Natural killer cell treated with Interleukin-12 subunit alpha and Interleukin-12 subunit beta and Interleukin-15 and Interleukin-18, amount 100 ng/mL, for 72 hours (primary cell): ENCODE data around the gene USP51. TPM values are rescaled to one million over a fixed set of nuclear protein-coding genes. Genes with fewer than 3 reads are reported as not detected.
"Not testable (repeated sequence)": the region's sequence is repeated elsewhere in the genome, so short reads cannot be mapped to it uniquely, and the experiment has no call there.

Source experiments
- ATAC-seq, 2 donors: fragments of 150-1000 bp; cut with Tn5 transposase in 1 of 2; sonication (Bioruptor Pico), chemical (Tn5 transposase) in 1 of 2; 2 replicates each; pipeline ENCODE4 v1.10.0; 2021
- DNase-seq: peaks from one replicate; pipeline ENCODE4 v3.0.0; 2022; ENCODE audit warnings: low spot score
- H3K27ac Mint-ChIP-seq, 2 donors: 1 replicate in 1 of 2; 2 replicates in 1 of 2; pipeline ENCODE4 v1.8.0; 2022; ENCODE audit warnings: mixed read lengths in 2 of 2, mild to moderate bottlenecking in 1 of 2, moderate library complexity in 1 of 2
- H3K27me3 Mint-ChIP-seq, 2 donors: 1 replicate in 1 of 2; 2 replicates in 1 of 2; pipeline ENCODE4 v1.8.0; 2022; ENCODE audit warnings: mixed read lengths in 2 of 2
- H3K36me3 Mint-ChIP-seq: one replicate; pipeline ENCODE4 v1.8.0; 2022; ENCODE audit warnings: mixed read lengths
- H3K4me1 Mint-ChIP-seq, 2 donors: 1 replicate in 1 of 2; 2 replicates in 1 of 2; pipeline ENCODE4 v1.8.0; 2022; ENCODE audit warnings: low read depth in 2 of 2, mixed read lengths in 2 of 2, mild to moderate bottlenecking in 1 of 2
- H3K4me3 Mint-ChIP-seq: one replicate; pipeline ENCODE4 v1.8.0; 2022; ENCODE audit warnings: mixed read lengths
- H3K9me3 Mint-ChIP-seq: 2 replicates; pipeline ENCODE4 v1.8.0; 2022; ENCODE audit warnings: mixed read lengths
- total RNA-seq, 2 donors: library from RNA; stranded (reverse); gene quantifications; one replicate each; pipeline ENCODE4 v1.2.3, GENCODE V29; 2022

USP51 gene
- total RNA-seq, 2 donors from 2014 or later: 0.26 to 0.45 TPM

DNA sequence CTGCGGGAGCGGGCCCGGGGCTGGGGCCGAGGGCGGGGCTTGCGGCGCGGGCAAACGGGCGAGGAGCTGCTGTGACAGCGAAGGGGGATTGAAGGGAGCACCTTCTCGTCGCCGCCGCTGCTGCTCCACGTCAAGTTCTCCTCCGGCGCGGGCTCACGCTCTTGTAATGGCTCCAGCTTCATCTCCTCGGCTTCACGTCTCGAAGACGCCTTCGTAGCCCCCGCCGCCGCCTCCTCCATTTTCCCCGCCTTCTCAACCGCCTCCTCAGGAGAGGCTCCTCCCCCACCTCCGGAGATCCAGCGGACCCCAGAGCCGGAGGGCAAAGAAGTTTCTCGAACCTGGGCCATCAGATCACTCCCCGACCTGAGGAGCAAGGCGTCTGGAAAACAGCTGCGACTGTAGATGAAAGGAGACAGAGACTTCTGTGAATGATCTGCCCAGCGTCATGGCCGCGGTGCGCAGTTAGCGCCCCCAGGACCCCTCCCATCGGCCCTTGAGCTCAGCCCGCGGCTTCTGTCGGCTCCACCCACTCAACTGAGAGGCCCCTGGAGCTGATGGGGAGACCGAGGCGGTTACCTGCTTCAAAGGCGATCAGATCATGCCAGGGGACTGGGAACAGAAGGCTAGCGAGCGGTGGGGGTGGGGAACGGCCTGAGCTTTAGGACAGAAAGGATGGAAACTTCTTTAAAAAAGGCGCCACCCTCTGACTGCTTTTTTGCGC, 895 bp downstream of the USP51 start:
- Mint-ChIP-seq H3K27me3 (peaks cover 0 to 9% of the 10 kb centered on the region in 2 donors), H3K27ac (peak overlapping the region; percentile 76 to 82), H3K9me3 (no peaks in the 10 kb centered on the region), H3K4me1 (peaks cover 0 to 10% of the 10 kb centered on the region in 2 donors), H3K36me3 (no peaks in the 10 kb centered on the region), H3K4me3 (peak overlapping the region; percentile 94)
- DNase-seq: peak; percentile 68
- ATAC-seq: peak; percentile 84 to 85

DNA sequence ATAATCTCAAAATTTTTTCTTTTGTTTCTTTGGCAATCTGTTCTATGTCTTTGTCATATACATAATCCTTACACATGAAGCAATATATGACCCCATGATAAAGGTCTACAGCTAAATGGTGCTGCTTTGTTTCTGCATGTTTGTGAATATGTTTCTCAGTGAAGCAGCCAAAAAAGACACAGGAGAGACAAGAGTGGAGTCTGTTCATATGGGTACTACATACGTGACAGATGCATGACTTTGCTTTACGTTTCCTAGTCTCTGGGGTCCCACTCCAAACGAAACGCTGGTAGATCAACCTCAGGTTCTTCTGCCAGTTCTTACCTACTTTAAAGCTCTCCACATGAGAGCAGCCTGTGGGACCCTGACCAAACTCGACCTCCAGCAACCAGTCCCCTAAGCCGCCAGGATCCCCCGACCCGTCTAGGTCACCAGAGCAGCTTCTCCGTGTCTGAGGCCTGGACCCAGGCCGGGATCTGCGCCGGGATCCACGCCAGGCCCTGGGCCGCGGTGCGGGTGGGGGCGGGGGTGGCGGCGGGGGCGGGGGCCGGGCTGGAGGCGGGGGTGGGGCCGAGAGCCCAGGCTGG, 1.5 kb downstream of the USP51 start:
- H3K4me1 Mint-ChIP-seq: peaks cover 0 to 10% of the 10 kb centered on the region in 2 donors

DNA sequence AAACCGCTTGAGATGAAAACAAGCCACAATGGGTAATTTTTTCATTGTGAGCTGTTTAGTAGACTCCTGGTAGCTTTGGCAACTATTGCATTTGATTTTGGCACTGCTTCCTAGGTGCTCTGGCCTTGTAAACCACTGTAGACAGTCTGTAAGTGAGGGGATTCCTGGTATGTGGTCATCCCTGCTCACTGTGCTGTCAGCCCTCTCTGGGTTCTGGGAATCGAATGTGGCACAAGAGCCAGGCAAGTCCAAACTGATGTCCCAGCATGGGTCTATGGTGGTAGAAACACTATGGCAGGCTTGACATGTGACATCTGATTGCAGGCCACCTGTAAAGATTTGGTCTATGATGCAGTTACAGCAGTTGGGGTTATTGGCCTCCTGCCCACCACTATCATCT, 2.5 kb downstream of the USP51 start:
- no peaks in the 10 kb centered on the region for H3K36me3 Mint-ChIP-seq
- H3K27ac Mint-ChIP-seq: no peak overlapping the region
- no peak for DNase-seq
- peak overlapping the region; percentile 94 for H3K4me3 Mint-ChIP-seq
- ATAC-seq: no peak
- H3K9me3 Mint-ChIP-seq: no peaks in the 10 kb centered on the region
- H3K4me1 Mint-ChIP-seq: peaks cover 0 to 10% of the 10 kb centered on the region in 2 donors
- peaks cover 0 to 9% of the 10 kb centered on the region in 2 donors for H3K27me3 Mint-ChIP-seq

More for the DNA sequence above, 1.5 kb downstream of the USP51 start:
- ATAC-seq (peak in 1 of 2 donors; percentile 81), DNase-seq (no peak)
- Mint-ChIP-seq H3K27me3 (peaks cover 0 to 9% of the 10 kb centered on the region in 2 donors), H3K4me3 (peak overlapping the region; percentile 94), H3K9me3 (no peaks in the 10 kb centered on the region), H3K36me3 (no peaks in the 10 kb centered on the region), H3K27ac (peak overlapping the region; percentile 76 to 82)

DNA sequence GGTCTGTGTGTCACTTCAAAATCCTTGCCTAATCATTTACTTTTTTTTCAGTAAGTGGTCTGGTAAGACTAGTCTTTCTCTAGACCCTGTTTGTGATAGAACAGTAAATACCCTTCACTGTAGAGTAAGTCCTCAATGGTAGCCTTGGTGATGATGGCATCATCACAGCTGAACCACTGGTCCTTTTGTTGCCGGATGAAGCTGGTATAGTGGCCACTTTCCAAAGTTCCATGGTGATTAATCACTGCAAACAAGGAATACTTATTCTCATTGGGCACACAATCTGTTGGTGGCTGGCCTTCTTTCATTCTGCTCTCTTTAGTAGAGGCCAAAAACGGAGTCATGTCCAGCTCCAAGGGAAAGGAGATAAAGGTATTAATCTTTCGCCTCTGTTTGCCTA, 2.9 kb downstream of the USP51 start:
- no peaks in the 10 kb centered on the region for H3K36me3 Mint-ChIP-seq
- peaks cover 0 to 10% of the 10 kb centered on the region in 2 donors for H3K4me1 Mint-ChIP-seq
- H3K27ac Mint-ChIP-seq: no peak overlapping the region
- ATAC-seq: no peak
- no peak for DNase-seq
- H3K4me3 Mint-ChIP-seq: no peak overlapping the region
- H3K9me3 Mint-ChIP-seq: no peaks in the 10 kb centered on the region
- H3K27me3 Mint-ChIP-seq: peaks cover 0 to 12% of the 10 kb centered on the region in 2 donors

DNA sequence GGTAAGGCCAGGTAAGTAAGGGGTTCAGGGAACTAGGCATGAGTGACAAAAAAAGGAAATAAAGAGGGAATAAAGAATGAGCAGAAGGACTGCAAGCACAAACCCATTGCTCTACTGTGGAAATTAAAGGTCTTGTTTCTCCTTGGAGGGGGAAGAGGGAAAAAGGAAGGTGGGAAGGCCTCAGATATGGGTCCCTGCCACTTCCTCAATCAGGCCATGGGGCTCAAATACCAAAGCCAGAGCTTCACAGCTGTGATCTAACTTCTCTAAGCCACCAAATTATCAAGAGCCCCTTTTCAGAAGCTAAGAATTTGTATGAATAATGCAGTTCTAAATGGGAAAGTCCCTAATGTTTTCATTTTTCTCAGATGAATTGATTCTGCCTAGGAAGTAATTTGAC, 4.7 kb downstream of the USP51 start:
- no peaks in the 10 kb centered on the region for H3K36me3 Mint-ChIP-seq
- H3K4me1 Mint-ChIP-seq: peaks cover 0 to 10% of the 10 kb centered on the region in 2 donors
- no peak overlapping the region for H3K27ac Mint-ChIP-seq
- ATAC-seq (no peak), DNase-seq (no peak)
- no peaks in the 10 kb centered on the region for H3K9me3 Mint-ChIP-seq
- no peak overlapping the region for H3K4me3 Mint-ChIP-seq
- peaks cover 0 to 12% of the 10 kb centered on the region in 2 donors for H3K27me3 Mint-ChIP-seq

DNA sequence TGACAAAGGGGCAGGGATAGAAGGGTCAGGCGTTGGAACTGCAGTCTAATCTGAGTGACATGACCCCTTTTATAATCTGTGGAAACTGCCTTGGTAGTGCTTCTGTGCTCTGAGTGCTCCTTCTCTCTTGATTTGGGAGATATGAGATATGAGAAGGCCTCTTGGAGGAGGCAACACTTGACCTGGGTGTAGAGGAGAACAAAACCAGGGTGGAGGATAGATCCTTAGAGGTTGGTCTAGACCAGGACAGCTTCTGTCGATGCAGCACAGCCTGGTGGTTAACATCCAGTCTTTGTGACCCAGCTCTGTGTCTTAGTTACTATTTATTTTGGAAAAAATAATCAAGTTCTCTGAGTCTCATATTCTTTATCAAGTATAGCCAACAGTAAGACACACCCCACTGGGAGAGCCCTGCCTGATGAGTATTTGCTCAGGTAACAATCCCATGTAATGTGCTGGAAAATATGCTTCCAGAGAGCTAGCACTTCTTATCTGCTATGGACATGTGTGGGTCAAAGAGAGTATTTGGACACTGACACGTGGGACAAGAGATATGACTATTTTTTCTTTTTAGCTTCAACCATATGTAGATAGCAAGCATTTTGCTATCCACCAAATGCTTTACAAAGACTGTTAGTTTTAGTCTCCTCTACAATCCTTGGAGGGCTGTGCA, 9.1 kb downstream of the USP51 start:
- H3K4me1 Mint-ChIP-seq: no peaks in the 10 kb centered on the region
- H3K4me3 Mint-ChIP-seq: no peak overlapping the region
- H3K36me3 Mint-ChIP-seq: no peaks in the 10 kb centered on the region
- DNase-seq (no peak), ATAC-seq (peak in 1 of 2 donors; percentile 37)
- peaks cover 0 to 8% of the 10 kb centered on the region in 2 donors for H3K27me3 Mint-ChIP-seq
- H3K9me3 Mint-ChIP-seq: no peaks in the 10 kb centered on the region
- H3K27ac Mint-ChIP-seq: no peak overlapping the region

DNA sequence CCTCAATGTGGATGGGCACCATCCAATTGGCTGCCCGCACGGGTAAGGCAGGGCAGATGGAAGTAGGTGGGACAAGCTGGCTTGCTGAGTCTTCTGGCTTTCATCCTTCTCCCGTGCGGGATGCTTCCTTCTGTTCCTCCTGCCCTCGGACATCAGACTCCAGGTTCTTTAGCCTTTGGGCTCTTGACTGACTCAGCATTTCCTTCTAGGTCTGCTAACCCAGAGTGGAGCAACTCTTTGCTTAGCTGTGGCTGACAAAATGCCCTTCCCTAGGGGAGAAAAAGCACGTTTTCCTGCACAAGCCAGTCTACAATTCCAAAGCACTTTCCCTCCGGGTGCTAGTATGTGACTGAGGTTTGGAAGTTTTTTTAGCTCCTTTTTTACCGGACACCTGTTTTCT, 9.7 kb downstream of the USP51 start:
- ATAC-seq, H3K4me1 Mint-ChIP-seq, H3K9me3 Mint-ChIP-seq, H3K27ac Mint-ChIP-seq, DNase-seq, H3K27me3 Mint-ChIP-seq, H3K36me3 Mint-ChIP-seq, H3K4me3 Mint-ChIP-seq: not testable (repeated sequence)

DNA sequence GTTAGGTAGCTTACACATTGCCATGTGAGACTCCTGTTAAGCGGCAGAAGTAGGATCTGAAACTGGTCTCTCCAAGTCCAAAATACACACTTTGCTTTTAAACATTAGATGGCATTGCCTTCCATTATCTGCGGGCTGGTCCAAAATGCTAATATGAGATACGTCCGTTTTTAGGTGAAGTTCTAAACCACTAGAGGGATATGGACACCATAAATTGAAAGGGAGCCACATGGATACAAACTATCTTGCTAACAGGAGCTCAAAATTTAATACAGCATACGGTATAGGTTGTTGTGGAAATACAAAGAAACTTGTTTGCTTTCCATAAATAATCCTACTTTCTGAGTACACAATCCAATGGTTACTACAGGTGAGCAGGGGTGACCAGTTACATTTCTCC, 23.9 kb downstream of the USP51 start:
- H3K4me3 Mint-ChIP-seq, H3K9me3 Mint-ChIP-seq, ATAC-seq, H3K27ac Mint-ChIP-seq, DNase-seq, H3K4me1 Mint-ChIP-seq, H3K36me3 Mint-ChIP-seq, H3K27me3 Mint-ChIP-seq: not testable (repeated sequence)

DNA sequence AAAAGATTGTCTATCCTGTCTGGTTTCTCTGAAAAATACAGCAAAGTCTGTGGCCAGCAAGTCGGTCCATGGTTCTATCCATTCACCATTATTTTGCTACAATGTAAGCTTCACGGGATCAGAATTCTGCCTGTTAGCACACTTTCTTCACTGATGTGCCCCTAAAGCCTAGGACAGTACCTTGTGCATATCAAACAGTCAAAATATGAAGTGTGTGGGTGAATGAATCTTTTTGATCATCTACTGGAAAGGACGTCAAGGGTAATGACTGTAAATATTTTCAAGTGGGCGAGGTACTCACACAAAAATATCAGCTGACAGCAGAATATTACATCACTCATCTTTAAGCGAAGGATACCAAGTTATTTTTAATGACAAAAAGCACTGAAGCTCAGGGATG, 24.5 kb downstream of the USP51 start:
- H3K4me3 Mint-ChIP-seq, H3K36me3 Mint-ChIP-seq, DNase-seq, ATAC-seq, H3K27ac Mint-ChIP-seq, H3K27me3 Mint-ChIP-seq, H3K4me1 Mint-ChIP-seq, H3K9me3 Mint-ChIP-seq: not testable (repeated sequence)

DNA sequence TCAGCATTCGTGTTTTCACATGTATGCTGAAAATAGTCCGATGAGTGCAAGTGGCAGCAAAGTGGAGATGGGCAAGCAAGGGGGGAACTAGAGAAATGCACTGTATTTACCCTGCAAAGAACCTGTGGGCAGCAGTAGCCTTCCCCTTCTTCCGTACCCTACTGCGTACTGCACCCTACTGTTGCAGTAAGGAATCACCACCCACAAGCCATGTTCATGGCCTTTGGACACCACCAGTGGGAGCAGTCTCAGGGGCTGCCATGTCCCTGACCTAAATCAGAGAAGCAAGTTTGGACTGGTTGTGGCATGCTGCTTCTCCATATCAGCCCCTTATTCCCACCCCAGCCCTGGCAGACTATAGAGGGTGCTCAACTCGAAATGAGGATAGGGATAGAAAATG, 25.6 kb downstream of the USP51 start:
- DNase-seq, H3K36me3 Mint-ChIP-seq, H3K4me1 Mint-ChIP-seq, H3K27me3 Mint-ChIP-seq, H3K4me3 Mint-ChIP-seq, H3K9me3 Mint-ChIP-seq, ATAC-seq, H3K27ac Mint-ChIP-seq: not testable (repeated sequence)

DNA sequence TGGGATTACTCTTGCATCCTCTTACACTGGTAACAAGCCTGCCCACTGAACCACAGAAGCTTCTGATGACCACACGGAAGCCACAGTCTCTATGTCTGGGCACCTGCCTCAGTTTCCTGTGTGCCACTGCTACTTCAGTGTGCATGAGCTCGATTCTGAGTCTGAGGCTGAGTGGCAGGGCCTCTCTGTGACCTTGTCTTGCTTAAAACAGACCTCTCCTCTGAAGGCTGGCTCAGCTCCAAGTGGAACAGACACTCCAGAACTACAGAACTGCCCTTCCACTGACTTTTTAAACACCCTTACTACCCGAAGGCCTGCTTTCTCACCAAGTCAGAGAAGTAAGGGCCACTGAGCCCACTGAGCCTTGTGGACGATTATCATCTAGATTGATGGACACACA, 29.7 kb downstream of the USP51 start:
- not testable (repeated sequence) for H3K4me3 Mint-ChIP-seq, DNase-seq, H3K27me3 Mint-ChIP-seq, H3K36me3 Mint-ChIP-seq, H3K9me3 Mint-ChIP-seq, H3K27ac Mint-ChIP-seq, ATAC-seq, H3K4me1 Mint-ChIP-seq

DNA sequence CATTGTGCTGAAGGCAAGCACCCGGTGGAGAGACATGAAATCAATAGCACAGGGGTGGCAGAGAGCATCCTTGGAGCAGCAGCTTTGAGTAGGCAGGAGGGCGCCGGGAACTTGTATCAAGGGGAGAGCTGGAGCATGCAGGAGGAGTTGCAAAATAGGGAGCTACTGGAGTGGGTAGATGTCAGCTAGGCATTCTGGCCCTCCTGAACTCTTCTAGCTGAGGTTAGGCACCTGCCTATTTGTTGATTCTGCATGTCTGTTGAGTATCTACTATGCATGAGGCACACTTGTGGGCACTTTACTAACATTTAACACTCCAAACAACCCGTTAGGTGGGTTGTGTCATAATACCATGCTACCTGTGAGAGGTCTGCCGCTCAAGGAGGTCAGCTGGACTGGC, 30.2 kb downstream of the USP51 start:
- ATAC-seq, H3K9me3 Mint-ChIP-seq, H3K4me1 Mint-ChIP-seq, H3K27ac Mint-ChIP-seq, H3K27me3 Mint-ChIP-seq, H3K36me3 Mint-ChIP-seq, DNase-seq, H3K4me3 Mint-ChIP-seq: not testable (repeated sequence)

DNA sequence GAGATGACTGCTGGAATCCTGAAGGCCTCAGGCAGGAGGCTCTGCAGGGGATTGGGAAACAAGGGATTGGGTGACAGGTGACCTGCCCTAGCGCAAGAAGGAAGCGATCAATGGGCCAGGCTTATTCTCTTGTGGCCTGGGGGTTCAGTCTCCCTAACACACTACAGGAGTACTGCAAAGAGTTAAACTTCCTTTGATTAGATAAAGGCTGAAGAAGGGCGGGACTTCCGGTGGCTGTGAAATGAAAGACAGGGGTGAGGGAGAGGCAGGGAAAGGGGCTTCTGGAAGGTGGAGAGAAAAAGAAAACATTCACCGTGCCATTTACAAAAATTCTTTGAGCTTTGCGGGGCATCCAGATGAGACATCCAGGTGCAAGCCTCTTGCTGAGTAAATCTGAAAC, 33.9 kb downstream of the USP51 start:
- DNase-seq, ATAC-seq, H3K4me1 Mint-ChIP-seq, H3K27ac Mint-ChIP-seq, H3K27me3 Mint-ChIP-seq, H3K4me3 Mint-ChIP-seq, H3K9me3 Mint-ChIP-seq, H3K36me3 Mint-ChIP-seq: not testable (repeated sequence)

DNA sequence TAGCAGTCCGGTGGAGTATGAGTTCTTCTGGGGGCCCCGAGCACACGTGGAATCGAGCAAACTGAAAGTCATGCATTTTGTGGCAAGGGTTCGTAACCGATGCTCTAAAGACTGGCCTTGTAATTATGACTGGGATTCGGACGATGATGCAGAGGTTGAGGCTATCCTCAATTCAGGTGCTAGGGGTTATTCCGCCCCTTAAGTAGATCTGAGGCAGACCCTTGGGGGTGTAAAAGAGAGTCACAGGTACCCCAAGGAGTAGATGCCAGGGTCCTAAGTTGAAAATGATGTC, 36.9 kb downstream of the USP51 start:
- Mint-ChIP-seq H3K27ac (peak overlapping the region; percentile 74 to 84), H3K9me3 (no peaks in the 10 kb centered on the region), H3K36me3 (no peaks in the 10 kb centered on the region), H3K4me1 (peaks cover 6 to 8% of the 10 kb centered on the region in 2 donors), H3K27me3 (peaks cover 0 to 2% of the 10 kb centered on the region in 2 donors), H3K4me3 (peak overlapping the region; percentile 94)
- no peak for DNase-seq
- peak in 1 of 2 donors; percentile 41 for ATAC-seq
